HL-60 (cell line): ENCODE results near the gene APOOL.
"Not testable (repeated sequence)": the region's sequence is repeated elsewhere in the genome, so short reads cannot be mapped to it uniquely, and the experiment has no call there.

Experiments used
- GABPA ChIP-seq: IDR thresholded peaks from 2 replicates; pipeline ENCODE4 v1.6.1; 2012; ENCODE audit warnings: low read depth
- POLR2AphosphoS5 ChIP-seq: IDR thresholded peaks from 2 replicates; pipeline ENCODE4 v1.6.1; 2012; ENCODE audit warnings: low read depth
- SPI1 ChIP-seq: IDR thresholded peaks from 2 replicates; pipeline ENCODE4 v1.6.1; 2012; ENCODE audit warnings: low read depth, mild to moderate bottlenecking, borderline replicate concordance
- TF ChIP-seq, protein P1 (sequence below): IDR thresholded peaks from one replicate; pipeline ENCODE4 v1.5.1; 2011; ENCODE audit warnings: low read length, control low read depth, inconsistent platforms; ENCODE audit not compliant: insufficient read depth
- TF ChIP-seq, protein P2 (sequence below): IDR thresholded peaks from 2 replicates; pipeline ENCODE4 v1.6.1; 2012; ENCODE audit warnings: low read depth; ENCODE audit not compliant: insufficient replicate concordance

DNA sequence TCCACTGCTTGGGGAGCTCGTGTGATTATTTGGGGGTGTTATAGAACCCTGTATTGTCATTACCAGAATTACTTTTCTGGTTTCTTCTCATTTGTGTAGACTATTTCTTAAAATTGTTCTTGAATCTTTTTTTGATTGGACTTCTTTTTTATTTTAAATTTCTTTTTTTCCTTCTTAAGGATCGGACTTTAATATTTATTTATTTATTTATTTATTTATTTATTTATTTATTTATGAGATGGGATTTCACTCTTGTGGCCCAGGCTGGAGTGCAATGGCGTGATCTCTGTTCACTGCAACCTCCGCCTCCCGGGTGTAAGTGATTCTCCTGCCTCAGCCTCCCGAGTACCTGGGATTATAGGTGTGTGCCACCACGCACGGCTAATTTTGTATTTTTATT, 11.7 kb downstream of the APOOL start:
- TF ChIP-seq, protein P1, sequence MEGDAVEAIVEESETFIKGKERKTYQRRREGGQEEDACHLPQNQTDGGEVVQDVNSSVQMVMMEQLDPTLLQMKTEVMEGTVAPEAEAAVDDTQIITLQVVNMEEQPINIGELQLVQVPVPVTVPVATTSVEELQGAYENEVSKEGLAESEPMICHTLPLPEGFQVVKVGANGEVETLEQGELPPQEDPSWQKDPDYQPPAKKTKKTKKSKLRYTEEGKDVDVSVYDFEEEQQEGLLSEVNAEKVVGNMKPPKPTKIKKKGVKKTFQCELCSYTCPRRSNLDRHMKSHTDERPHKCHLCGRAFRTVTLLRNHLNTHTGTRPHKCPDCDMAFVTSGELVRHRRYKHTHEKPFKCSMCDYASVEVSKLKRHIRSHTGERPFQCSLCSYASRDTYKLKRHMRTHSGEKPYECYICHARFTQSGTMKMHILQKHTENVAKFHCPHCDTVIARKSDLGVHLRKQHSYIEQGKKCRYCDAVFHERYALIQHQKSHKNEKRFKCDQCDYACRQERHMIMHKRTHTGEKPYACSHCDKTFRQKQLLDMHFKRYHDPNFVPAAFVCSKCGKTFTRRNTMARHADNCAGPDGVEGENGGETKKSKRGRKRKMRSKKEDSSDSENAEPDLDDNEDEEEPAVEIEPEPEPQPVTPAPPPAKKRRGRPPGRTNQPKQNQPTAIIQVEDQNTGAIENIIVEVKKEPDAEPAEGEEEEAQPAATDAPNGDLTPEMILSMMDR, result not testable (repeated sequence)
- TF ChIP-seq, protein P2, sequence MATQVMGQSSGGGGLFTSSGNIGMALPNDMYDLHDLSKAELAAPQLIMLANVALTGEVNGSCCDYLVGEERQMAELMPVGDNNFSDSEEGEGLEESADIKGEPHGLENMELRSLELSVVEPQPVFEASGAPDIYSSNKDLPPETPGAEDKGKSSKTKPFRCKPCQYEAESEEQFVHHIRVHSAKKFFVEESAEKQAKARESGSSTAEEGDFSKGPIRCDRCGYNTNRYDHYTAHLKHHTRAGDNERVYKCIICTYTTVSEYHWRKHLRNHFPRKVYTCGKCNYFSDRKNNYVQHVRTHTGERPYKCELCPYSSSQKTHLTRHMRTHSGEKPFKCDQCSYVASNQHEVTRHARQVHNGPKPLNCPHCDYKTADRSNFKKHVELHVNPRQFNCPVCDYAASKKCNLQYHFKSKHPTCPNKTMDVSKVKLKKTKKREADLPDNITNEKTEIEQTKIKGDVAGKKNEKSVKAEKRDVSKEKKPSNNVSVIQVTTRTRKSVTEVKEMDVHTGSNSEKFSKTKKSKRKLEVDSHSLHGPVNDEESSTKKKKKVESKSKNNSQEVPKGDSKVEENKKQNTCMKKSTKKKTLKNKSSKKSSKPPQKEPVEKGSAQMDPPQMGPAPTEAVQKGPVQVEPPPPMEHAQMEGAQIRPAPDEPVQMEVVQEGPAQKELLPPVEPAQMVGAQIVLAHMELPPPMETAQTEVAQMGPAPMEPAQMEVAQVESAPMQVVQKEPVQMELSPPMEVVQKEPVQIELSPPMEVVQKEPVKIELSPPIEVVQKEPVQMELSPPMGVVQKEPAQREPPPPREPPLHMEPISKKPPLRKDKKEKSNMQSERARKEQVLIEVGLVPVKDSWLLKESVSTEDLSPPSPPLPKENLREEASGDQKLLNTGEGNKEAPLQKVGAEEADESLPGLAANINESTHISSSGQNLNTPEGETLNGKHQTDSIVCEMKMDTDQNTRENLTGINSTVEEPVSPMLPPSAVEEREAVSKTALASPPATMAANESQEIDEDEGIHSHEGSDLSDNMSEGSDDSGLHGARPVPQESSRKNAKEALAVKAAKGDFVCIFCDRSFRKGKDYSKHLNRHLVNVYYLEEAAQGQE, result not testable (repeated sequence)
- not testable (repeated sequence) for TF ChIP-seq POLR2AphosphoS5, GABPA, SPI1
